GM12892 (cell line): Measurements from ENCODE around the gene ASTN1.

Experiments used
- POLR2A ChIP-seq: IDR thresholded peaks from 2 replicates; pipeline ENCODE4 v1.6.1; 2011; ENCODE audit warnings: low read depth, low read length, control low read depth
- POLR2AphosphoS5 ChIP-seq: IDR thresholded peaks from 2 replicates; pipeline ENCODE4 v1.6.1; 2011; ENCODE audit warnings: low read depth, low read length, control low read depth
- TAF1 ChIP-seq: IDR thresholded peaks from 2 replicates; pipeline ENCODE4 v1.6.1; 2011; ENCODE audit warnings: low read depth, mild to moderate bottlenecking, control low read depth, low read length, borderline replicate concordance

GRCh38 chr1:176878750-176879536 lies 285.6 kb downstream of the ASTN1 start:
- TF ChIP-seq POLR2A (no peak), POLR2AphosphoS5 (no peak), TAF1 (no peak)
